SK-N-SH (cell line): ENCODE data around the gene ZEB1. TPM values are rescaled to one million over a fixed set of nuclear protein-coding genes. Genes with fewer than 3 reads are reported as not detected.

Experiments used
- CTCF ChIA-PET: fragments of 300-600, 350-600 bp; formaldehyde crosslinking; extraction: SDS; loops from one replicate; lab custom pipeline; 2021; lab: Yijun Ruan, JAX
- POLR2A ChIA-PET: fragments of 350-600 bp; sonication (Branson Sonifier 250); formaldehyde crosslinking; extraction: SDS; loops from one replicate; lab custom pipeline; 2020; ENCODE audit warnings: antibody characterized with exemption, inconsistent platforms; lab: Yijun Ruan, JAX
- DNase-seq: peaks from one replicate; pipeline ENCODE4 v3.0.0; 2012
- H2AFZ ChIP-seq: fragments of 200-600 bp; sonication (generic); 2 replicates; pipeline ENCODE4 v1.8.1; 2016; ENCODE audit warnings: antibody characterized with exemption, mild to moderate bottlenecking, low read depth
- H3F3A ChIP-seq: fragments of 200-600 bp; sonication (generic); replicated peaks from 2 replicates; pipeline ENCODE3; 2016; ENCODE audit warnings: antibody characterized with exemption, mild to moderate bottlenecking; ENCODE audit not compliant: insufficient read depth
- H3K27ac ChIP-seq, 2 experiments: fragments of 200-500 bp in 1 of 2; fragments of 200-600 bp in 1 of 2; sonication (Bioruptor generic) in 1 of 2; sonication (generic), shearing (Covaris generic) in 1 of 2; 2 replicates each; pipeline versions ENCODE4 v1.5.1 to v1.6.1; 2014 to 2016; ENCODE audit warnings: low read depth in 2 of 2, inconsistent platforms in 1 of 2, low read length in 1 of 2, mild to moderate bottlenecking in 1 of 2, mixed read lengths in 1 of 2
- H3K27me3 ChIP-seq: fragments of 200-600 bp; sonication (generic), shearing (Covaris generic); 2 replicates; pipeline ENCODE4 v1.6.1; 2016; ENCODE audit warnings: mixed run types; ENCODE audit not compliant: insufficient read depth
- H3K36me3 ChIP-seq, 2 experiments: fragments of 200-500 bp in 1 of 2; fragments of 200-600 bp in 1 of 2; sonication (Bioruptor generic) in 1 of 2; sonication (generic) in 1 of 2; replicated peaks in 1 of 2; 2 replicates each; pipeline versions ENCODE3 to v1.5.1; 2014 to 2016; ENCODE audit warnings: low read length in 1 of 2, mild to moderate bottlenecking in 1 of 2; ENCODE audit not compliant: insufficient read depth in 2 of 2, control insufficient read depth in 1 of 2
- H3K4me1 ChIP-seq, 2 experiments: fragments of 200-500 bp in 1 of 2; fragments of 200-600 bp in 1 of 2; sonication (Bioruptor generic) in 1 of 2; sonication (generic), shearing (Covaris generic) in 1 of 2; 2 replicates each; pipeline versions ENCODE4 v1.5.1 to v1.6.1; 2014 to 2016; ENCODE audit warnings: low read depth in 1 of 2, low read length in 1 of 2, mixed run types in 1 of 2; ENCODE audit not compliant: insufficient read depth in 2 of 2, control insufficient read depth in 1 of 2
- H3K4me2 ChIP-seq: fragments of 200-600 bp; sonication (generic), shearing (Covaris generic); 2 replicates; pipeline ENCODE4 v1.6.1; 2017; ENCODE audit warnings: mixed run types
- H3K4me3 ChIP-seq, 2 experiments: fragments of 200-500 bp in 1 of 2; fragments of 200-600 bp in 1 of 2; sonication (Bioruptor generic) in 1 of 2; sonication (generic), shearing (Covaris generic) in 1 of 2; 2 replicates each; pipeline versions ENCODE4 v1.5.1 to v1.8.1; 2014 to 2016; ENCODE audit warnings: low read depth in 2 of 2, inconsistent platforms in 1 of 2, low read length in 1 of 2, mild to moderate bottlenecking in 1 of 2, mixed read lengths in 1 of 2, moderate library complexity in 1 of 2
- H3K79me2 ChIP-seq: fragments of 200-600 bp; sonication (generic); 2 replicates; pipeline ENCODE4 v1.8.1; 2017; ENCODE audit warnings: mild to moderate bottlenecking; ENCODE audit not compliant: insufficient read depth
- H3K9ac ChIP-seq: fragments of 200-600 bp; sonication (generic); 2 replicates; pipeline ENCODE4 v1.6.1; 2017; ENCODE audit warnings: mixed run types
- H3K9me2 ChIP-seq: fragments of 200-600 bp; sonication (generic); 2 replicates; pipeline ENCODE4 v1.6.1; 2017; ENCODE audit warnings: mixed run types
- H3K9me3 ChIP-seq: fragments of 200-600 bp; sonication (generic); 2 replicates; pipeline ENCODE4 v1.6.1; 2017; ENCODE audit warnings: mixed run types, mild to moderate bottlenecking, moderate library complexity
- H4K20me1 ChIP-seq: fragments of 200-600 bp; sonication (generic); 2 replicates; pipeline ENCODE4 v1.6.1; 2017; ENCODE audit warnings: mild to moderate bottlenecking, mixed run types; ENCODE audit not compliant: insufficient read depth
- CHD2 ChIP-seq: fragments of 150-350 bp; IDR thresholded peaks from 2 replicates; pipeline ENCODE4 v1.6.1; 2018; ENCODE audit warnings: low read length; ENCODE audit not compliant: partially characterized antibody
- FOXM1 ChIP-seq: IDR thresholded peaks from 2 replicates; pipeline ENCODE4 v1.4.0; 2012; ENCODE audit warnings: low read depth, mild to moderate bottlenecking
- GABPA ChIP-seq: IDR thresholded peaks from 2 replicates; pipeline ENCODE4 v1.4.0; 2012; ENCODE audit warnings: low read depth, mild to moderate bottlenecking
- GATA2 ChIP-seq: sonication (generic); formaldehyde crosslinking; IDR thresholded peaks from 2 replicates; pipeline ENCODE4 v1.5.0; 2020; ENCODE audit warnings: mild to moderate bottlenecking, missing genetic modification reagents
- MAX ChIP-seq: IDR thresholded peaks from 2 replicates; pipeline ENCODE4 v1.4.0; 2012; ENCODE audit warnings: low read depth
- MEF2A ChIP-seq: IDR thresholded peaks from 2 replicates; pipeline ENCODE4 v1.4.0; 2012; ENCODE audit warnings: low read depth, borderline replicate concordance
- MXI1 ChIP-seq: IDR thresholded peaks from 2 replicates; pipeline ENCODE4 v1.6.1; 2012; ENCODE audit warnings: mild to moderate bottlenecking, low read depth, low read length, improper control_type of control experiment
- POLR2AphosphoS5 ChIP-seq: IDR thresholded peaks from 2 replicates; pipeline ENCODE4 v1.6.1; 2012; ENCODE audit warnings: low read depth, low read length
- RAD21 ChIP-seq: IDR thresholded peaks from 2 replicates; pipeline ENCODE4 v1.6.1; 2012; ENCODE audit warnings: mild to moderate bottlenecking, low read length
- TCF12 ChIP-seq: IDR thresholded peaks from 2 replicates; pipeline ENCODE4 v1.4.0; 2012
- TEAD4 ChIP-seq: IDR thresholded peaks from 2 replicates; pipeline ENCODE4 v1.4.0; 2012; ENCODE audit warnings: mild to moderate bottlenecking, borderline replicate concordance; ENCODE audit not compliant: insufficient read depth
- USF1 ChIP-seq: IDR thresholded peaks from 2 replicates; pipeline ENCODE4 v1.4.0; 2012; ENCODE audit warnings: low read depth, borderline replicate concordance
- USF2 ChIP-seq: fragments of 150-350 bp; IDR thresholded peaks from 2 replicates; pipeline ENCODE4 v1.6.1; 2017; ENCODE audit warnings: antibody characterized with exemption, low read length, low read depth, borderline replicate concordance
- YY1 ChIP-seq: IDR thresholded peaks from 2 replicates; pipeline ENCODE4 v1.4.0; 2012; ENCODE audit warnings: low read depth, mild to moderate bottlenecking
- WGBS: methylation state at CpG from one replicate; pipeline ENCODE4 v1.1.6; 2017; ENCODE audit warnings: low lambda C conversion rate; 5-methylcytosine and 5-hydroxymethylcytosine counted together
- polyA plus RNA-seq, 3 experiments: library from polyadenylated mRNA; depleted of rRNA; stranded (reverse); fragments of >200 nt; gene quantifications; 2 replicates each; pipeline ENCODE4 v1.2.3, GENCODE V29; 2012
- TF ChIP-seq, protein P1 (sequence below): fragments of 200-600 bp; sonication (generic); IDR thresholded peaks from 2 replicates; pipeline ENCODE4 v1.6.1; 2017; ENCODE audit warnings: antibody characterized with exemption, mild to moderate bottlenecking, moderate library complexity

The ZEB1 gene
- polyA plus RNA-seq, 1 of the 3 experiments (the other 2 are of a cell fraction): 5.4 TPM

GRCh38 chr10:31431021-31431420 lies 112.0 kb downstream of the ZEB1 start (continued):
- TF ChIP-seq GATA2 (CRISPR knock-in tag) (no peak), TEAD4 (no peak), MEF2A (no peak), USF1 (no peak), POLR2AphosphoS5 (no peak)

- TF ChIP-seq POLR2AphosphoS5 (no peak), TCF12 (no peak), GABPA (no peak), MXI1 (no peak), YY1 (no peak), GATA2 (CRISPR knock-in tag) (no peak), FOXM1 (no peak), RAD21 (no peak), USF2 (no peak), MAX (no peak), CHD2 (no peak)
- TF ChIP-seq, protein P1, sequence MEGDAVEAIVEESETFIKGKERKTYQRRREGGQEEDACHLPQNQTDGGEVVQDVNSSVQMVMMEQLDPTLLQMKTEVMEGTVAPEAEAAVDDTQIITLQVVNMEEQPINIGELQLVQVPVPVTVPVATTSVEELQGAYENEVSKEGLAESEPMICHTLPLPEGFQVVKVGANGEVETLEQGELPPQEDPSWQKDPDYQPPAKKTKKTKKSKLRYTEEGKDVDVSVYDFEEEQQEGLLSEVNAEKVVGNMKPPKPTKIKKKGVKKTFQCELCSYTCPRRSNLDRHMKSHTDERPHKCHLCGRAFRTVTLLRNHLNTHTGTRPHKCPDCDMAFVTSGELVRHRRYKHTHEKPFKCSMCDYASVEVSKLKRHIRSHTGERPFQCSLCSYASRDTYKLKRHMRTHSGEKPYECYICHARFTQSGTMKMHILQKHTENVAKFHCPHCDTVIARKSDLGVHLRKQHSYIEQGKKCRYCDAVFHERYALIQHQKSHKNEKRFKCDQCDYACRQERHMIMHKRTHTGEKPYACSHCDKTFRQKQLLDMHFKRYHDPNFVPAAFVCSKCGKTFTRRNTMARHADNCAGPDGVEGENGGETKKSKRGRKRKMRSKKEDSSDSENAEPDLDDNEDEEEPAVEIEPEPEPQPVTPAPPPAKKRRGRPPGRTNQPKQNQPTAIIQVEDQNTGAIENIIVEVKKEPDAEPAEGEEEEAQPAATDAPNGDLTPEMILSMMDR: no peak
- H3K9ac ChIP-seq: no peak overlapping the region
- no peaks in the 10 kb centered on the region for H3F3A ChIP-seq
- no peak overlapping the region for H3K4me3 ChIP-seq
- H4K20me1 ChIP-seq: no peaks in the 10 kb centered on the region
- H3K27ac ChIP-seq: no peak overlapping the region
- H3K9me3 ChIP-seq: no peaks in the 10 kb centered on the region
- no peaks in the 10 kb centered on the region for H3K27me3 ChIP-seq
- CTCF ChIA-PET: no interaction called here
- H3K4me2 ChIP-seq: no peak overlapping the region
- peaks cover 0 to 4% of the 10 kb centered on the region in 2 experiments for H3K36me3 ChIP-seq
- H3K79me2 ChIP-seq: peaks cover 48% of the 10 kb centered on the region
- POLR2A ChIA-PET: no interaction called here
- 99% methylated on average over 4 of the region's 4 CpGs for WGBS
- H3K9me2 ChIP-seq: no peaks in the 10 kb centered on the region
- H2AFZ ChIP-seq: no peak overlapping the region
- H3K4me1 ChIP-seq: no peaks in the 10 kb centered on the region
- no peak for DNase-seq
These were observed 118.9 kb downstream of the ZEB1 start for GRCh38 chr10:31437959-31438358.
